HG03378 (cell line): ENCODE results near the gene CYTIP.

Experiments
- ATAC-seq: cut with Tn5 transposase; IDR thresholded peaks from one replicate; pipeline ENCODE4 v1.9.1; 2021; ENCODE audit warnings: mild to moderate bottlenecking, moderate library complexity; ENCODE audit not compliant: unreplicated experiment

Gene CYTIP

GRCh38 chr2:157443795-157444640 is at the start of gene CYTIP:
CYTIP (minus strand) TSS chr2:157444089; CDS start chr2:157444020, 69 bp downstream.
- ATAC-seq = peak; percentile 59

- peak; percentile 94 for ATAC-seq
Observed at GRCh38 chr2:157492189-157492773, 48.4 kb upstream of the CYTIP start.

- no peak for ATAC-seq
Observed at GRCh38 chr2:157489983-157490382, 46.1 kb upstream of the CYTIP start.

- ATAC-seq = no peak
Observed at GRCh38 chr2:157488877-157489276, 45.0 kb upstream of the CYTIP start.

- no peak for ATAC-seq
Observed at GRCh38 chr2:157487747-157488146, 43.9 kb upstream of the CYTIP start.

- no peak for ATAC-seq
Observed at GRCh38 chr2:157487271-157487610, 43.4 kb upstream of the CYTIP start.

- no peak for ATAC-seq
Observed at GRCh38 chr2:157486596-157487270, 42.8 kb upstream of the CYTIP start.

- ATAC-seq = peak; percentile 87
Observed at GRCh38 chr2:157480182-157480961, 36.5 kb upstream of the CYTIP start.

- peak; percentile 28 for ATAC-seq
Observed at GRCh38 chr2:157479081-157480027, 35.5 kb upstream of the CYTIP start.

- ATAC-seq = no peak
Observed at GRCh38 chr2:157477919-157478318, 34.0 kb upstream of the CYTIP start.

GRCh38 chr2:157476953-157477709 is 33.2 kb upstream of the CYTIP start:
- ATAC-seq = no peak

- ATAC-seq = no peak
Observed at GRCh38 chr2:157475722-157476390, 32.0 kb upstream of the CYTIP start.

GRCh38 chr2:157473581-157473980 is 29.7 kb upstream of the CYTIP start:
- ATAC-seq = no peak

GRCh38 chr2:157471078-157471477 is 27.2 kb upstream of the CYTIP start:
- ATAC-seq = peak; percentile 15

GRCh38 chr2:157470321-157470720 is 26.4 kb upstream of the CYTIP start:
- ATAC-seq = peak; percentile 49

- no peak for ATAC-seq
Observed at GRCh38 chr2:157469726-157470125, 25.8 kb upstream of the CYTIP start.

- peak; percentile 83 for ATAC-seq
Observed at GRCh38 chr2:157468931-157469708, 25.2 kb upstream of the CYTIP start.

- ATAC-seq = peak; percentile 21
Observed at GRCh38 chr2:157466764-157467163, 22.9 kb upstream of the CYTIP start.
